K562 (cell line): ENCODE data around the gene MARK3. TPM values are rescaled to one million over a fixed set of nuclear protein-coding genes. Genes with fewer than 3 reads are reported as not detected.

Source experiments
- E2F6 ChIP-seq, 2 experiments: IDR thresholded peaks; 2 replicates each; pipeline ENCODE4 v1.6.1; 2011; ENCODE audit warnings: borderline replicate concordance in 1 of 2, control low read depth in 1 of 2, low read depth in 1 of 2, low read length in 1 of 2, mild to moderate bottlenecking in 1 of 2, mixed read lengths in 1 of 2, moderate library complexity in 1 of 2; ENCODE audit not compliant: insufficient read depth in 1 of 2, insufficient read length in 1 of 2, poor library complexity in 1 of 2, severe bottlenecking in 1 of 2; ENCODE audit errors: extremely low read depth in 1 of 2
- EGR1 ChIP-seq: fragments of 450-650 bp; conservative IDR thresholded peaks from 2 replicates; pipeline ENCODE4 v1.6.1; 2017; ENCODE audit warnings: mild to moderate bottlenecking
- EP400 ChIP-seq: fragments of 450-650 bp; IDR thresholded peaks from 2 replicates; pipeline ENCODE4 v1.6.1; 2017; ENCODE audit warnings: antibody characterized with exemption, mild to moderate bottlenecking, moderate library complexity
- IRF1 ChIP-seq: sonication (generic); formaldehyde crosslinking; IDR thresholded peaks from 2 replicates; pipeline ENCODE4 v1.8.0; 2022; ENCODE audit warnings: missing genetic modification reagents, mild to moderate bottlenecking, borderline replicate concordance
- PML ChIP-seq: IDR thresholded peaks from 2 replicates; pipeline ENCODE4 v1.6.1; 2012; ENCODE audit warnings: low read length, inconsistent platforms
- SETDB1 ChIP-seq: IDR thresholded peaks from one replicate; pipeline ENCODE4 v1.6.1; 2012; ENCODE audit warnings: low read length, control low read depth, inconsistent platforms
- TEAD1 ChIP-seq, 2 experiments: fragments of 450-650 bp in 1 of 2; sonication (generic) in 1 of 2; formaldehyde crosslinking; IDR thresholded peaks; 2 replicates each; pipeline versions ENCODE4 v1.4.0 to v1.8.0; 2020 to 2022; ENCODE audit warnings: mild to moderate bottlenecking in 2 of 2, missing genetic modification reagents in 1 of 2
- TSHZ1 ChIP-seq: fragments of 250-450 bp; sonication (Bioruptor Pico); IDR thresholded peaks from 2 replicates; pipeline ENCODE4 v1.4.0; 2020; ENCODE audit warnings: mild to moderate bottlenecking, moderate library complexity
- ZBTB40 ChIP-seq, 2 experiments: fragments of 450-650 bp in 1 of 2; sonication (generic) in 1 of 2; formaldehyde crosslinking in 1 of 2; IDR thresholded peaks; 2 replicates each; pipeline versions ENCODE4 v1.7.1 to v1.9.0; 2016 to 2022; ENCODE audit warnings: inconsistent platforms in 1 of 2, mild to moderate bottlenecking in 1 of 2, missing genetic modification reagents in 1 of 2
- ZNF282 ChIP-seq: sonication (generic); formaldehyde crosslinking; IDR thresholded peaks from 2 replicates; pipeline ENCODE4 v1.8.1; 2023; ENCODE audit warnings: missing genetic modification reagents
- ZNF785 ChIP-seq: fragments of 250-450 bp; sonication (Bioruptor Pico); IDR thresholded peaks from 2 replicates; pipeline ENCODE4 v1.4.0; 2020; ENCODE audit warnings: mild to moderate bottlenecking
- polyA plus RNA-seq, 8 experiments: library from polyadenylated mRNA; depleted of rRNA in 4 of 8; stranded (reverse) in 5 of 8; unstranded in 3 of 8; fragments of >200 nt; fragmentation: Nextera tagmentation in 2 of 8; fragmentation: Illumina TruSeq in 1 of 8; extraction: Ambion mirVana in 2 of 8; extraction: Trizol in 1 of 8; gene quantifications; 2 replicates each; pipeline versions ENCODE4 v1.2.1 to v1.2.3, GENCODE V29; 2011 to 2014; ENCODE audit warnings: inconsistent platforms in 1 of 8, missing spikeins in 1 of 8
- total RNA-seq, 7 experiments: library from RNA; depleted of rRNA in 6 of 7; stranded (reverse); fragments of >200 nt in 6 of 7; fragmentation: Illumina TruSeq in 2 of 7; extraction: Trizol in 2 of 7; gene quantifications; 2 replicates each; pipeline versions ENCODE4 v1.2.1 to v1.2.3, GENCODE V29; 2011 to 2021; ENCODE audit warnings: low replicate concordance in 1 of 7

Gene MARK3
- total and polyA plus RNA-seq, 9 of the 15 experiments (the other 6 are each of a cell fraction or from before 2014, with no cell fraction given): 10.1 to 68.7 (median 56.3) TPM

- TF ChIP-seq ZNF282 (CRISPR knock-in tag) (no peak), TEAD1 (CRISPR knock-in tag; IDR thresholded peaks at IDR 0.05) (no peak), ZNF785 (CRISPR knock-in tag) (no peak), SETDB1 (no peak), E2F6 (IDR thresholded peaks at IDR 0.05; ENCODE audit: borderline replicate concordance in 1 of 2, extremely low read depth in 1 of 2, insufficient read depth in 1 of 2, insufficient read length in 1 of 2, low read depth in 1 of 2, low read length in 1 of 2, poor library complexity in 1 of 2, severe bottlenecking in 1 of 2) (peak in 1 of 2 experiments; percentile 4), ZBTB40 (IDR thresholded peaks at IDR 0.05) (no peak), ZBTB40 (CRISPR knock-in tag; IDR thresholded peaks at IDR 0.05) (no peak), TSHZ1 (CRISPR knock-in tag) (no peak), PML (0 out of 2 replicates have a peak, but pooled peaks have one; percentile 14), EGR1 (peak; percentile 52), EP400 (no peak), IRF1 (CRISPR knock-in tag) (no peak)
Measured at GRCh38 chr14:103519043-103519836, 134.0 kb downstream of the MARK3 start (continued).
